Measurements from ENCODE around the gene DPT. TPM values are rescaled to one million over a fixed set of nuclear protein-coding genes. Genes with fewer than 3 reads are reported as not detected.

The DPT gene
- total and polyA plus RNA-seq, 10 of the 15 experiments (the other 5 are each of a cell fraction or from before 2014, with no cell fraction given): 0.05 to 0.10 TPM; not detected in 8

- FAIRE-seq (no peak), DNase-seq (ENCODE audit: low read depth, low spot score) (no peak), ATAC-seq (no peak)
- Histone ChIP-seq H4K20me1 (ENCODE audit: control insufficient read depth, insufficient read depth) (no peaks in the 10 kb centered on the region), H3K36me3 (ENCODE audit: control insufficient read depth in 2 of 2, insufficient read depth in 2 of 2, low read length in 1 of 2) (no peaks in the 10 kb centered on the region), H3K27ac (ENCODE audit: control insufficient read depth, insufficient read depth) (no peak overlapping the region), H3K79me2 (ENCODE audit: control insufficient read depth, insufficient read depth, low read length) (no peaks in the 10 kb centered on the region), H3K9me3 (replicated peaks; ENCODE audit: control insufficient read depth, insufficient read depth, low read length) (no peaks in the 10 kb centered on the region), H2AFZ (ENCODE audit: control insufficient read depth, low read depth, low read length) (no peak overlapping the region), H3K9ac (ENCODE audit: control insufficient read depth, insufficient read depth, low read length) (no peak overlapping the region), H3K27me3 (replicated peaks in 1 of 2; ENCODE audit: control insufficient read depth in 2 of 2, insufficient read depth in 2 of 2, low read length in 1 of 2) (no peaks in the 10 kb centered on the region; a peak in 1 of 4 replicates), H3K4me1 (ENCODE audit: control insufficient read depth, insufficient read depth, low read length) (no peaks in the 10 kb centered on the region), H3K4me3 (no peak overlapping the region), H3K4me2 (ENCODE audit: control insufficient read depth, insufficient read depth) (no peak overlapping the region)
- TF ChIP-seq TCF3 (IDR thresholded peaks at IDR 0.05; ENCODE audit: borderline replicate concordance, insufficient read depth, low read depth, low read length) (no peak), GABPA (IDR thresholded peaks at IDR 0.05; ENCODE audit: low read depth) (no peak), POU2F2 (IDR thresholded peaks at IDR 0.05; ENCODE audit: borderline replicate concordance, low read depth, low read length) (no peak), GATAD2B (conservative IDR thresholded peaks at IDR 0.05; ENCODE audit: low read depth) (no peak), RUNX3 (IDR thresholded peaks at IDR 0.05; ENCODE audit: low read length) (no peak), SPI1 (IDR thresholded peaks at IDR 0.05; ENCODE audit: borderline replicate concordance, insufficient read depth, low read depth, low read length) (no peak), HDGF (IDR thresholded peaks at IDR 0.05) (no peak)
- 16% methylated on average over 8 of the region's 8 CpGs for WGBS (ENCODE audit: insufficient coverage, insufficient replicate concordance, low lambda C conversion rate, missing lambda C conversion rate)
- ChIA-PET POLR2A (no interaction called here), CTCF (interaction anchor here (0.5 to 1.9 kb wide), 4 partner anchors 346 to 605 kb away, joined by 3 to 4 read pairs (median 4); no protein-coding TSS in a partner anchor), SMC1A (ENCODE audit: uncharacterized antibody, unreplicated experiment) (interaction anchor here (0.8 to 1.9 kb wide), 6 partner anchors 9 to 605 kb away, joined by 3 to 5 read pairs (median 3); no protein-coding TSS in a partner anchor), RAD21 (ENCODE audit: unreplicated experiment) (no interaction called here)
- no TSS peak for BruUV-seq (replicated peaks)
- in situ Hi-C loops (cut with MboI) (no loop called here), intact Hi-C loops (cut with micrococcal nuclease; ENCODE audit: unreplicated experiment) (no loop called here)
These were observed 14.1 kb upstream of the DPT start for GRCh38 chr1:168742994-168743650.

- intact Hi-C loops (cut with micrococcal nuclease; ENCODE audit: unreplicated experiment): no loop called here
- RAD21 ChIA-PET (ENCODE audit: unreplicated experiment): no interaction called here
- no TSS peak for BruUV-seq (replicated peaks)
- in situ Hi-C loops (cut with MboI): no loop called here
- Histone ChIP-seq H3K4me2 (ENCODE audit: control insufficient read depth, insufficient read depth) (no peak overlapping the region), H3K27me3 (replicated peaks in 1 of 2; ENCODE audit: control insufficient read depth in 2 of 2, insufficient read depth in 2 of 2, low read length in 1 of 2) (no peaks in the 10 kb centered on the region; a peak in 1 of 4 replicates), H3K36me3 (ENCODE audit: control insufficient read depth in 2 of 2, insufficient read depth in 2 of 2, low read length in 1 of 2) (no peaks in the 10 kb centered on the region), H3K4me3 (no peak overlapping the region), H3K79me2 (ENCODE audit: control insufficient read depth, insufficient read depth, low read length) (no peaks in the 10 kb centered on the region), H2AFZ (ENCODE audit: control insufficient read depth, low read depth, low read length) (no peak overlapping the region), H4K20me1 (ENCODE audit: control insufficient read depth, insufficient read depth) (no peaks in the 10 kb centered on the region), H3K9me3 (replicated peaks; ENCODE audit: control insufficient read depth, insufficient read depth, low read length) (no peaks in the 10 kb centered on the region), H3K27ac (ENCODE audit: control insufficient read depth, insufficient read depth) (no peak overlapping the region), H3K4me1 (ENCODE audit: control insufficient read depth, insufficient read depth, low read length) (no peaks in the 10 kb centered on the region), H3K9ac (ENCODE audit: control insufficient read depth, insufficient read depth, low read length) (no peak overlapping the region)
- ATAC-seq (no peak), FAIRE-seq (no peak), DNase-seq (ENCODE audit: low read depth, low spot score) (no peak)
- CTCF ChIA-PET: interaction anchor here (0.5 to 1.9 kb wide), 3 partner anchors 400 to 606 kb away, joined by 3 to 4 read pairs (median 4); no protein-coding TSS in a partner anchor
- POLR2A ChIA-PET: no interaction called here
- SMC1A ChIA-PET (ENCODE audit: uncharacterized antibody, unreplicated experiment): interaction anchor here (0.6 to 2.1 kb wide), 4 partner anchors 9 to 30 kb away, joined by 3 to 6 read pairs (median 3); no protein-coding TSS in a partner anchor
- 0% methylated on average over 1 of the region's 1 CpG for WGBS (ENCODE audit: insufficient coverage, insufficient replicate concordance, low lambda C conversion rate, missing lambda C conversion rate)
- TF ChIP-seq JUNB (IDR thresholded peaks at IDR 0.05) (no peak), PAX8 (IDR thresholded peaks at IDR 0.05) (no peak), MAX (IDR thresholded peaks at IDR 0.05; ENCODE audit: low read depth, low read length) (no peak), HSF1 (IDR thresholded peaks at IDR 0.05; ENCODE audit: low read depth, low read length) (no peak), CEBPB (IDR thresholded peaks at IDR 0.05; ENCODE audit: borderline replicate concordance in 1 of 2, low read depth in 2 of 2, low read length in 2 of 2) (no peak), DPF2 (IDR thresholded peaks at IDR 0.05) (no peak), RELB (IDR thresholded peaks at IDR 0.05; ENCODE audit: low read depth) (no peak), IRF4 (IDR thresholded peaks at IDR 0.05; ENCODE audit: low read depth, low read length) (no peak)
These were observed 13.4 kb upstream of the DPT start for GRCh38 chr1:168742386-168742785.
